K562 (cell line): ENCODE measurements around the gene ZNRD2. TPM values are rescaled to one million over a fixed set of nuclear protein-coding genes. Genes with fewer than 3 reads are reported as not detected.

Experiments
- ATAC-seq: fragments of 200-7000 bp; cut with Tn5 transposase; 3 replicates; pipeline ENCODE4 v1.9.1; 2020; ENCODE audit warnings: moderate library complexity
- BruUV-seq: library from RNA; stranded (reverse); fragments of 400-500 nt; replicated peaks from 2 replicates; lab custom pipeline; 2021; lab: Mats Ljungman, UMichigan
- CTCF ChIA-PET: fragments of 300-600 bp; formaldehyde crosslinking; extraction: SDS; loops from one replicate; lab custom pipeline; 2021; ENCODE audit warnings: low intra/inter-chr PET ratio; lab: Yijun Ruan, JAX
- POLR2A ChIA-PET: fragments of 300-600, 350-650 bp; sonication (Branson Sonifier 250); formaldehyde crosslinking; extraction: SDS; loops from one replicate; lab custom pipeline; 2021; ENCODE audit warnings: antibody characterized with exemption, inconsistent platforms; lab: Yijun Ruan, JAX
- DNase-seq, 4 experiments: peaks; one replicate each; pipeline versions ENCODE4 v3.0.0 to v3.0.0-alpha.2; 2011 to 2018; ENCODE audit warnings: low spot score in 3 of 4, mixed read lengths in 3 of 4; ENCODE audit errors: extremely low read depth in 1 of 4
- FAIRE-seq: peaks from 2 replicates; lab custom pipeline; 2011; peaks lifted over from hg19 to GRCh38; lab: Jason Lieb, UNC
- H2AFZ ChIP-seq: 2 replicates; pipeline ENCODE4 v1.6.0; 2011; ENCODE audit warnings: low read depth, low read length, control low read depth, inconsistent platforms
- H3K27ac ChIP-seq: fragments of 200-600 bp; 3 replicates; pipeline ENCODE4 v1.8.0; 2011; ENCODE audit warnings: low read depth, mild to moderate bottlenecking, control low read depth, inconsistent platforms, low read length, moderate library complexity, mixed read lengths; ENCODE audit errors: extremely low read depth
- H3K27me3 ChIP-seq, 2 experiments: fragments of 300-600 bp in 1 of 2; 2 replicates in 1 of 2; 3 replicates in 1 of 2; pipeline versions ENCODE4 v1.6.0 to v1.8.0; 2011; ENCODE audit warnings: inconsistent platforms in 2 of 2, low read length in 2 of 2, mild to moderate bottlenecking in 1 of 2, mixed read lengths in 1 of 2, moderate library complexity in 1 of 2; ENCODE audit not compliant: control insufficient read depth in 2 of 2, insufficient read depth in 2 of 2
- H3K36me3 ChIP-seq: fragments of 300-600 bp; 3 replicates; pipeline ENCODE4 v1.8.0; 2011; ENCODE audit warnings: mild to moderate bottlenecking, low read length, inconsistent platforms; ENCODE audit not compliant: control insufficient read depth, insufficient read depth
- H3K4me1 ChIP-seq, 2 experiments: fragments of 200-600 bp in 1 of 2; replicated peaks in 1 of 2; 2 replicates in 1 of 2; 3 replicates in 1 of 2; pipeline versions ENCODE4 v1.5.1 to v1.8.0; 2011; ENCODE audit warnings: inconsistent platforms in 2 of 2, low read length in 2 of 2, mild to moderate bottlenecking in 1 of 2, mixed read lengths in 1 of 2, moderate library complexity in 1 of 2; ENCODE audit not compliant: control insufficient read depth in 2 of 2, insufficient read depth in 2 of 2
- H3K4me2 ChIP-seq: 2 replicates; pipeline ENCODE4 v1.6.1; 2011; ENCODE audit warnings: low read length, control low read depth, inconsistent platforms, mixed read lengths; ENCODE audit not compliant: insufficient read depth
- H3K4me3 ChIP-seq: fragments of 200-600 bp; sonication (generic), shearing (Covaris generic); 2 replicates; pipeline ENCODE4 v1.5.1; 2016; ENCODE audit warnings: control low read depth, inconsistent platforms
- H3K79me2 ChIP-seq: fragments of 200-600 bp; 3 replicates; pipeline ENCODE4 v1.8.0; 2011; ENCODE audit warnings: low read length, inconsistent platforms; ENCODE audit not compliant: control insufficient read depth, insufficient read depth
- H3K9ac ChIP-seq, 2 experiments: 2 replicates each; pipeline versions ENCODE4 v1.6.0 to v1.6.1; 2011; ENCODE audit warnings: low read depth in 2 of 2, low read length in 2 of 2, control low read depth in 1 of 2, inconsistent platforms in 1 of 2, mild to moderate bottlenecking in 1 of 2, mixed read lengths in 1 of 2; ENCODE audit not compliant: insufficient read depth in 1 of 2
- H3K9me1 ChIP-seq: one replicate; pipeline ENCODE4 v1.6.0; 2011; ENCODE audit warnings: inconsistent platforms, mild to moderate bottlenecking, low read length, moderate library complexity; ENCODE audit not compliant: control insufficient read depth, insufficient read depth
- H3K9me3 ChIP-seq: replicated peaks from 2 replicates; pipeline ENCODE4 v1.5.1; 2011; ENCODE audit warnings: low read depth, low read length, inconsistent platforms; ENCODE audit not compliant: control insufficient read depth, insufficient read depth
- H4K20me1 ChIP-seq: replicated peaks from 2 replicates; pipeline ENCODE4 v1.6.1; 2011; ENCODE audit warnings: low read length, inconsistent platforms, mixed read lengths; ENCODE audit not compliant: control insufficient read depth, insufficient read depth
- ARHGAP35 ChIP-seq: fragments of 450-650 bp; IDR thresholded peaks from 2 replicates; pipeline ENCODE4 v1.6.1; 2018; ENCODE audit not compliant: partially characterized antibody
- E2F3 ChIP-seq: fragments of 250-450 bp; sonication (Bioruptor Pico); IDR thresholded peaks from 2 replicates; pipeline ENCODE4 v1.4.0; 2020; ENCODE audit warnings: mild to moderate bottlenecking
- E2F8 ChIP-seq: fragments of 450-650 bp; IDR thresholded peaks from 2 replicates; pipeline ENCODE4 v1.7.1; 2018; ENCODE audit warnings: mild to moderate bottlenecking, low read depth; ENCODE audit not compliant: partially characterized antibody
- ERF ChIP-seq: fragments of 450-650 bp; formaldehyde crosslinking; IDR thresholded peaks from 2 replicates; pipeline ENCODE4 v1.4.0; 2020; ENCODE audit warnings: mild to moderate bottlenecking, mixed read lengths
- FOXO4 ChIP-seq: fragments of 450-650 bp; formaldehyde crosslinking; IDR thresholded peaks from 2 replicates; pipeline ENCODE4 v1.4.0; 2020; ENCODE audit warnings: mild to moderate bottlenecking, moderate library complexity
- HDAC3 ChIP-seq: fragments of 450-650 bp; IDR thresholded peaks from 2 replicates; pipeline ENCODE4 v1.6.1; 2018; ENCODE audit warnings: borderline replicate concordance, mild to moderate bottlenecking, moderate library complexity; ENCODE audit not compliant: partially characterized antibody
- HMBOX1 ChIP-seq: sonication (generic); IDR thresholded peaks from 2 replicates; pipeline ENCODE4 v1.6.1; 2016
- RB1 ChIP-seq: fragments of 450-650 bp; IDR thresholded peaks from 2 replicates; pipeline ENCODE4 v1.6.1; 2017; ENCODE audit warnings: low read depth, mild to moderate bottlenecking
- SMARCB1 ChIP-seq: IDR thresholded peaks from 2 replicates; pipeline ENCODE4 v1.6.1; 2011; ENCODE audit warnings: improper control_type of control experiment, low read depth; ENCODE audit not compliant: insufficient read length
- WGBS: fragments of 100-300 bp; shearing (Covaris generic); methylation state at CpG from one replicate; pipeline ENCODE4 v1.1.6; 2016; ENCODE audit warnings: low coverage, mixed read lengths; ENCODE audit not compliant: insufficient coverage; ENCODE audit errors: missing lambda C conversion rate; 5-methylcytosine and 5-hydroxymethylcytosine counted together
- in situ Hi-C: fragments of 300-500 bp; cut with MboI; formaldehyde crosslinking; loops from 4 replicates; pipeline ENCODE4 v1.15.0; 2018; ENCODE audit warnings: inconsistent platforms, mixed read lengths
- intact Hi-C: fragments of 100-400 bp; cut with micrococcal nuclease; formaldehyde crosslinking; loops from 2 replicates; pipeline ENCODE4 v1.14.2; 2022
- polyA plus RNA-seq, 8 experiments: library from polyadenylated mRNA; depleted of rRNA in 4 of 8; stranded (reverse) in 5 of 8; unstranded in 3 of 8; fragments of >200 nt; fragmentation: Nextera tagmentation in 2 of 8; fragmentation: Illumina TruSeq in 1 of 8; extraction: Ambion mirVana in 2 of 8; extraction: Trizol in 1 of 8; gene quantifications; 2 replicates each; pipeline versions ENCODE4 v1.2.1 to v1.2.3, GENCODE V29; 2011 to 2014; ENCODE audit warnings: inconsistent platforms in 1 of 8, missing spikeins in 1 of 8
- total RNA-seq, 7 experiments: library from RNA; depleted of rRNA in 6 of 7; stranded (reverse); fragments of >200 nt in 6 of 7; fragmentation: Illumina TruSeq in 2 of 7; extraction: Trizol in 2 of 7; gene quantifications; 2 replicates each; pipeline versions ENCODE4 v1.2.1 to v1.2.3, GENCODE V29; 2011 to 2021; ENCODE audit warnings: low replicate concordance in 1 of 7
- TF ChIP-seq, protein P1 (sequence below), 2 experiments: fragments of 250-450 bp in 1 of 2; fragments of 450-650 bp in 1 of 2; sonication (Bioruptor Pico) in 1 of 2; IDR thresholded peaks; 2 replicates each; pipeline versions ENCODE4 v1.6.1 to v1.8.0; 2016 to 2021; ENCODE audit warnings: mild to moderate bottlenecking in 2 of 2, moderate library complexity in 2 of 2, missing compliant biosample characterization in 1 of 2, missing genetic modification characterization in 1 of 2

ZNRD2 gene
- total and polyA plus RNA-seq, 9 of the 15 experiments (the other 6 are each of a cell fraction or from before 2014, with no cell fraction given) = 13.4 to 129 (median 60.4) TPM

GRCh38 chr11:65586247-65586630, 16.0 kb downstream of the ZNRD2 start:
- intact Hi-C loops (loop anchor here (5.0 kb wide), 1 partner anchor 44 kb away; no protein-coding TSS in a partner anchor), in situ Hi-C loops (no loop called here)
- no peak for FAIRE-seq
- POLR2A ChIA-PET = interaction anchor here (0.6 to 2.8 kb wide), 9 partner anchors 7 to 305 kb away, joined by 3 to 11 read pairs (median 5); partner anchors contain the start of genes FAM89B, KCNK7, NEAT1 and ZNRD2
- Histone ChIP-seq H2AFZ (no peak overlapping the region), H3K4me3 (no peak overlapping the region), H3K4me2 (no peak overlapping the region), H3K4me1 (peaks cover 16 to 63% of the 10 kb centered on the region in 2 experiments), H3K79me2 (peaks cover 3% of the 10 kb centered on the region; the same call in 1 of the 3 replicates), H3K36me3 (peaks cover 66% of the 10 kb centered on the region; the same call in 2 of the 3 replicates), H3K27ac (no peak overlapping the region), H3K9me1 (peaks cover 4% of the 10 kb centered on the region), H3K9me3 (no peaks in the 10 kb centered on the region), H4K20me1 (0 out of 2 replicates have a peak, but pooled peaks cover 4% of the 10 kb centered on the region), H3K9ac (peak overlapping the region in 1 of 2 experiments; percentile 55; a peak in 1 of 4 replicates), H3K27me3 (no peaks in the 10 kb centered on the region)
- DNase-seq = no peak
- CTCF ChIA-PET = interaction anchor here (0.7 kb wide), 1 partner anchor 264 kb away, joined by 3 read pairs; no protein-coding TSS in a partner anchor
- BruUV-seq = no TSS peak
- ATAC-seq = no peak
- WGBS = 92% methylated on average over 4 of the region's 4 CpGs
- TF ChIP-seq FOXO4 (CRISPR knock-in tag) = no peak
- TF ChIP-seq HDAC3 = no peak
- TF ChIP-seq HMBOX1 = no peak
- TF ChIP-seq E2F8 = no peak
- TF ChIP-seq ARHGAP35 = no peak
- TF ChIP-seq SMARCB1 = no peak
- no peak for TF ChIP-seq RB1
- no peak for TF ChIP-seq ERF (CRISPR knock-in tag)
- TF ChIP-seq, protein P1, sequence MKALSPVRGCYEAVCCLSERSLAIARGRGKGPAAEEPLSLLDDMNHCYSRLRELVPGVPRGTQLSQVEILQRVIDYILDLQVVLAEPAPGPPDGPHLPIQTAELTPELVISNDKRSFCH (CRISPR knock-in tag; IDR thresholded peaks at IDR 0.05) = no peak
- TF ChIP-seq, protein P1 (tag; IDR thresholded peaks at IDR 0.05) = no peak
- TF ChIP-seq E2F3 (CRISPR knock-in tag) = no peak
